HL-60 (cell line): Measurements from ENCODE around the gene NCAPD3.

ENCODE experiments used
- CTCF ChIP-seq: IDR thresholded peaks from one replicate; pipeline ENCODE4 v1.5.1; 2011; ENCODE audit warnings: low read length, control low read depth, inconsistent platforms; ENCODE audit not compliant: insufficient read depth
- GABPA ChIP-seq: IDR thresholded peaks from 2 replicates; pipeline ENCODE4 v1.6.1; 2012; ENCODE audit warnings: low read depth
- POLR2AphosphoS5 ChIP-seq: IDR thresholded peaks from 2 replicates; pipeline ENCODE4 v1.6.1; 2012; ENCODE audit warnings: low read depth
- REST ChIP-seq: IDR thresholded peaks from 2 replicates; pipeline ENCODE4 v1.6.1; 2012; ENCODE audit warnings: low read depth; ENCODE audit not compliant: insufficient replicate concordance
- SPI1 ChIP-seq: IDR thresholded peaks from 2 replicates; pipeline ENCODE4 v1.6.1; 2012; ENCODE audit warnings: low read depth, mild to moderate bottlenecking, borderline replicate concordance

- TF ChIP-seq CTCF, result no peak
- no peak for TF ChIP-seq REST
- TF ChIP-seq POLR2AphosphoS5, result no peak
- no peak for TF ChIP-seq GABPA
- TF ChIP-seq SPI1, result no peak
Measured at GRCh38 chr11:134267966-134268365, 44.2 kb upstream of the NCAPD3 start.
